Measurements from ENCODE around the gene ITSN1.

DNA sequence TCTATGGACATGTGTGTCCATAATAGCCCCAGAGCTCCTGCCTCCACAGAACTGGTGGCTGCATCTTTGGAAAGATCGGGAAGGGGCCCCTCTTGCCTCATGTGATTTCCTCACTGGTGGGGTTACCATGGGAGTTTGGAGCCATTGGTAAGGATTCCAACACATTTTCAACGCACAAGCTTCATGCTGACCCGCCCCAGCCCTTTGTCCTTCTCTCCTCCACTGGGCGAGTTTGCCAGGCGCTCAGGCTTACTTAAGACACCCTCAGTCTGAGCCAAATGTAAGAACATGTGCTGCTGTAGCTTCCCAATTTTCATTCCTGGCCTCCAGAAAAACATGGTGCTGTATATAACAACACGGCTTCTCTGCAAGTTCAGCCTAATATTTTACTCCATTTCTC, 200.9 kb downstream of the ITSN1 start:
- TF ChIP-seq POLR2A (IDR thresholded peaks at IDR 0.05) = no peak
- TF ChIP-seq, protein P1, sequence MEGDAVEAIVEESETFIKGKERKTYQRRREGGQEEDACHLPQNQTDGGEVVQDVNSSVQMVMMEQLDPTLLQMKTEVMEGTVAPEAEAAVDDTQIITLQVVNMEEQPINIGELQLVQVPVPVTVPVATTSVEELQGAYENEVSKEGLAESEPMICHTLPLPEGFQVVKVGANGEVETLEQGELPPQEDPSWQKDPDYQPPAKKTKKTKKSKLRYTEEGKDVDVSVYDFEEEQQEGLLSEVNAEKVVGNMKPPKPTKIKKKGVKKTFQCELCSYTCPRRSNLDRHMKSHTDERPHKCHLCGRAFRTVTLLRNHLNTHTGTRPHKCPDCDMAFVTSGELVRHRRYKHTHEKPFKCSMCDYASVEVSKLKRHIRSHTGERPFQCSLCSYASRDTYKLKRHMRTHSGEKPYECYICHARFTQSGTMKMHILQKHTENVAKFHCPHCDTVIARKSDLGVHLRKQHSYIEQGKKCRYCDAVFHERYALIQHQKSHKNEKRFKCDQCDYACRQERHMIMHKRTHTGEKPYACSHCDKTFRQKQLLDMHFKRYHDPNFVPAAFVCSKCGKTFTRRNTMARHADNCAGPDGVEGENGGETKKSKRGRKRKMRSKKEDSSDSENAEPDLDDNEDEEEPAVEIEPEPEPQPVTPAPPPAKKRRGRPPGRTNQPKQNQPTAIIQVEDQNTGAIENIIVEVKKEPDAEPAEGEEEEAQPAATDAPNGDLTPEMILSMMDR (IDR thresholded peaks at IDR 0.05 in 4 of 5, conservative IDR thresholded peaks at IDR 0.05 in 1 of 5) = no peak

Data from gastrocnemius medialis (tissue), 4 donors.